Suppressor macrophage treated with lipopolysaccharide for 1 hour (primary cell): ENCODE results near the gene E2F2.
"Not testable (repeated sequence)": the region's sequence is repeated elsewhere in the genome, so short reads cannot be mapped to it uniquely, and the experiment has no call there.

Experiments
- DNase-seq, 3 donors: peaks; one replicate each; pipeline ENCODE4 v3.0.0-alpha.2; 2020 to 2022

E2F2 gene

GRCh38 chr1:23545851-23546250 is 14.8 kb upstream of the E2F2 start:
- DNase-seq = no peak

GRCh38 chr1:23544444-23545389 is 13.7 kb upstream of the E2F2 start:
- DNase-seq = peak; percentile 83 to 89 (median 85)

- no peak for DNase-seq
Measured at GRCh38 chr1:23543707-23544443, 12.8 kb upstream of the E2F2 start.

- not testable (repeated sequence) for DNase-seq
Measured at GRCh38 chr1:23542940-23543339, 11.9 kb upstream of the E2F2 start.

- peak; percentile 92 for DNase-seq
Measured at GRCh38 chr1:23539698-23540266, 8.7 kb upstream of the E2F2 start.

GRCh38 chr1:23537296-23537973 is 6.4 kb upstream of the E2F2 start:
- peak; percentile 43 to 76 (median 71) for DNase-seq

GRCh38 chr1:23533246-23534023 is 2.4 kb upstream of the E2F2 start:
- peak; percentile 79 to 92 (median 92) for DNase-seq

- DNase-seq = no peak
Measured at GRCh38 chr1:23531562-23532094, 595 bp upstream of the E2F2 start.

- peak in 2 of 3 donors; percentile 40 to 42 for DNase-seq
Measured at GRCh38 chr1:23530087-23530746, 816 bp downstream of the E2F2 start.

GRCh38 chr1:23529146-23530086 is 1.6 kb downstream of the E2F2 start:
- peak in 1 of 3 donors; percentile 22 for DNase-seq

- DNase-seq = peak; percentile 92 to 94 (median 93)
Measured at GRCh38 chr1:23528250-23528978, 2.6 kb downstream of the E2F2 start.

GRCh38 chr1:23527900-23528249 is 3.2 kb downstream of the E2F2 start:
- no peak for DNase-seq

GRCh38 chr1:23527366-23527765 is 3.7 kb downstream of the E2F2 start:
- peak in 1 of 3 donors; percentile 27 for DNase-seq

GRCh38 chr1:23526329-23527041 is 4.5 kb downstream of the E2F2 start:
- no peak for DNase-seq

- no peak for DNase-seq
Measured at GRCh38 chr1:23525558-23526250, 5.3 kb downstream of the E2F2 start.

- peak in 1 of 3 donors; percentile 11 for DNase-seq
Measured at GRCh38 chr1:23524716-23525401, 6.2 kb downstream of the E2F2 start.

GRCh38 chr1:23524163-23524562 is 6.9 kb downstream of the E2F2 start:
- DNase-seq = no peak
